ENCODE results near the gene MTTP. TPM values are rescaled to one million over a fixed set of nuclear protein-coding genes. Genes with fewer than 3 reads are reported as not detected.

Gene MTTP
- total and polyA plus RNA-seq, 4 donors: 58.4 to 193 (median 83.9) TPM

DNA sequence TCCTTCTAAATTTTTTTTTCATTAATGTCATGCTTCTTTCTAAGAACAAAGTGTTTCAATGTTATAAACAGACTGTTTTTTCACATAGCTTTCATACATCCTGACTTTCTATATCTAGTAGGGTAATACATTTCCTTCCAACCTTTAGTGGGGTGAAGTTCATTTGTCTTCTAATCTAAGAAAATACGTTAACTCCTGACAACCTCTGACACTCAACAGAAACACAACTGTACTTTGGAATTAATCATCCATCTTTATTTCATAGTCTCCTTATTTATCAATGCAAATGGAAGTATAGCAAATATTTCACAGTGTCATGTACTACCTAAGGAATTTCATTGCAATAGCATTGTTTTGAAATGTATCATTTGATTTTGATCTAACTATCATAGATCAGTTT is 2.7 kb upstream of the MTTP start:
- Histone ChIP-seq H3K4me1 (ENCODE audit: control insufficient read depth in 4 of 4, insufficient read depth in 4 of 4, low read length in 3 of 4) (peaks cover 2 to 27% (median 14%) of the 10 kb centered on the region in 4 donors), H3K4me3 (ENCODE audit: low read depth in 1 of 3, low read length in 3 of 3) (no peak overlapping the region), H3K27me3 (ENCODE audit: control insufficient read depth in 4 of 4, insufficient read depth in 4 of 4, low read length in 3 of 4) (no peaks in the 10 kb centered on the region), H3K9me3 (ENCODE audit: control insufficient read depth in 4 of 4, low read length in 3 of 4) (no peaks in the 10 kb centered on the region), H3K9ac (ENCODE audit: low read depth in 1 of 2, low read length in 2 of 2) (peak overlapping the region in 1 of 2 donors; percentile 81), H3K27ac (ENCODE audit: low read depth in 1 of 2, low read length in 2 of 2) (peak overlapping the region; percentile 77 to 91), H3K36me3 (ENCODE audit: control insufficient read depth in 4 of 4, insufficient read depth in 3 of 4, low read depth in 1 of 4, low read length in 3 of 4) (no peaks in the 10 kb centered on the region)
- 8% methylated on average over 1 of the region's 1 CpG for WGBS
- TF ChIP-seq, protein P1, sequence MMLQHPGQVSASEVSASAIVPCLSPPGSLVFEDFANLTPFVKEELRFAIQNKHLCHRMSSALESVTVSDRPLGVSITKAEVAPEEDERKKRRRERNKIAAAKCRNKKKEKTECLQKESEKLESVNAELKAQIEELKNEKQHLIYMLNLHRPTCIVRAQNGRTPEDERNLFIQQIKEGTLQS (IDR thresholded peaks at IDR 0.05): no peak
- TF ChIP-seq, protein P2, sequence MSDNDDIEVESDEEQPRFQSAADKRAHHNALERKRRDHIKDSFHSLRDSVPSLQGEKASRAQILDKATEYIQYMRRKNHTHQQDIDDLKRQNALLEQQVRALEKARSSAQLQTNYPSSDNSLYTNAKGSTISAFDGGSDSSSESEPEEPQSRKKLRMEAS (IDR thresholded peaks at IDR 0.05): no peak
- TF ChIP-seq, protein P3, sequence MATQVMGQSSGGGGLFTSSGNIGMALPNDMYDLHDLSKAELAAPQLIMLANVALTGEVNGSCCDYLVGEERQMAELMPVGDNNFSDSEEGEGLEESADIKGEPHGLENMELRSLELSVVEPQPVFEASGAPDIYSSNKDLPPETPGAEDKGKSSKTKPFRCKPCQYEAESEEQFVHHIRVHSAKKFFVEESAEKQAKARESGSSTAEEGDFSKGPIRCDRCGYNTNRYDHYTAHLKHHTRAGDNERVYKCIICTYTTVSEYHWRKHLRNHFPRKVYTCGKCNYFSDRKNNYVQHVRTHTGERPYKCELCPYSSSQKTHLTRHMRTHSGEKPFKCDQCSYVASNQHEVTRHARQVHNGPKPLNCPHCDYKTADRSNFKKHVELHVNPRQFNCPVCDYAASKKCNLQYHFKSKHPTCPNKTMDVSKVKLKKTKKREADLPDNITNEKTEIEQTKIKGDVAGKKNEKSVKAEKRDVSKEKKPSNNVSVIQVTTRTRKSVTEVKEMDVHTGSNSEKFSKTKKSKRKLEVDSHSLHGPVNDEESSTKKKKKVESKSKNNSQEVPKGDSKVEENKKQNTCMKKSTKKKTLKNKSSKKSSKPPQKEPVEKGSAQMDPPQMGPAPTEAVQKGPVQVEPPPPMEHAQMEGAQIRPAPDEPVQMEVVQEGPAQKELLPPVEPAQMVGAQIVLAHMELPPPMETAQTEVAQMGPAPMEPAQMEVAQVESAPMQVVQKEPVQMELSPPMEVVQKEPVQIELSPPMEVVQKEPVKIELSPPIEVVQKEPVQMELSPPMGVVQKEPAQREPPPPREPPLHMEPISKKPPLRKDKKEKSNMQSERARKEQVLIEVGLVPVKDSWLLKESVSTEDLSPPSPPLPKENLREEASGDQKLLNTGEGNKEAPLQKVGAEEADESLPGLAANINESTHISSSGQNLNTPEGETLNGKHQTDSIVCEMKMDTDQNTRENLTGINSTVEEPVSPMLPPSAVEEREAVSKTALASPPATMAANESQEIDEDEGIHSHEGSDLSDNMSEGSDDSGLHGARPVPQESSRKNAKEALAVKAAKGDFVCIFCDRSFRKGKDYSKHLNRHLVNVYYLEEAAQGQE (IDR thresholded peaks at IDR 0.05): no peak
- TF ChIP-seq FOXA1 (IDR thresholded peaks at IDR 0.05): no peak
- TF ChIP-seq HNF4G (IDR thresholded peaks at IDR 0.05): no peak
- no peak for TF ChIP-seq HNF4A (conservative IDR thresholded peaks at IDR 0.05)
- TF ChIP-seq YY1 (IDR thresholded peaks at IDR 0.05): no peak
- TF ChIP-seq FOXA2 (IDR thresholded peaks at IDR 0.05): no peak
- TF ChIP-seq GABPA (IDR thresholded peaks at IDR 0.05 in 1 of 2, conservative IDR thresholded peaks at IDR 0.05 in 1 of 2): no peak
- no peak for TF ChIP-seq NR2F2 (IDR thresholded peaks at IDR 0.05)
- TF ChIP-seq EGR1 (IDR thresholded peaks at IDR 0.05; ENCODE audit: low read depth in 2 of 2): no peak
- TF ChIP-seq, protein P4, sequence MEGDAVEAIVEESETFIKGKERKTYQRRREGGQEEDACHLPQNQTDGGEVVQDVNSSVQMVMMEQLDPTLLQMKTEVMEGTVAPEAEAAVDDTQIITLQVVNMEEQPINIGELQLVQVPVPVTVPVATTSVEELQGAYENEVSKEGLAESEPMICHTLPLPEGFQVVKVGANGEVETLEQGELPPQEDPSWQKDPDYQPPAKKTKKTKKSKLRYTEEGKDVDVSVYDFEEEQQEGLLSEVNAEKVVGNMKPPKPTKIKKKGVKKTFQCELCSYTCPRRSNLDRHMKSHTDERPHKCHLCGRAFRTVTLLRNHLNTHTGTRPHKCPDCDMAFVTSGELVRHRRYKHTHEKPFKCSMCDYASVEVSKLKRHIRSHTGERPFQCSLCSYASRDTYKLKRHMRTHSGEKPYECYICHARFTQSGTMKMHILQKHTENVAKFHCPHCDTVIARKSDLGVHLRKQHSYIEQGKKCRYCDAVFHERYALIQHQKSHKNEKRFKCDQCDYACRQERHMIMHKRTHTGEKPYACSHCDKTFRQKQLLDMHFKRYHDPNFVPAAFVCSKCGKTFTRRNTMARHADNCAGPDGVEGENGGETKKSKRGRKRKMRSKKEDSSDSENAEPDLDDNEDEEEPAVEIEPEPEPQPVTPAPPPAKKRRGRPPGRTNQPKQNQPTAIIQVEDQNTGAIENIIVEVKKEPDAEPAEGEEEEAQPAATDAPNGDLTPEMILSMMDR (IDR thresholded peaks at IDR 0.05; ENCODE audit: low read depth, low read length, missing input control): no peak
- TF ChIP-seq JUND (IDR thresholded peaks at IDR 0.05): no peak
- no peak for TF ChIP-seq SP1 (IDR thresholded peaks at IDR 0.05)
- TF ChIP-seq TAF1 (conservative IDR thresholded peaks at IDR 0.05): no peak
- TF ChIP-seq RXRA (IDR thresholded peaks at IDR 0.05): no peak
- TF ChIP-seq, protein P5, sequence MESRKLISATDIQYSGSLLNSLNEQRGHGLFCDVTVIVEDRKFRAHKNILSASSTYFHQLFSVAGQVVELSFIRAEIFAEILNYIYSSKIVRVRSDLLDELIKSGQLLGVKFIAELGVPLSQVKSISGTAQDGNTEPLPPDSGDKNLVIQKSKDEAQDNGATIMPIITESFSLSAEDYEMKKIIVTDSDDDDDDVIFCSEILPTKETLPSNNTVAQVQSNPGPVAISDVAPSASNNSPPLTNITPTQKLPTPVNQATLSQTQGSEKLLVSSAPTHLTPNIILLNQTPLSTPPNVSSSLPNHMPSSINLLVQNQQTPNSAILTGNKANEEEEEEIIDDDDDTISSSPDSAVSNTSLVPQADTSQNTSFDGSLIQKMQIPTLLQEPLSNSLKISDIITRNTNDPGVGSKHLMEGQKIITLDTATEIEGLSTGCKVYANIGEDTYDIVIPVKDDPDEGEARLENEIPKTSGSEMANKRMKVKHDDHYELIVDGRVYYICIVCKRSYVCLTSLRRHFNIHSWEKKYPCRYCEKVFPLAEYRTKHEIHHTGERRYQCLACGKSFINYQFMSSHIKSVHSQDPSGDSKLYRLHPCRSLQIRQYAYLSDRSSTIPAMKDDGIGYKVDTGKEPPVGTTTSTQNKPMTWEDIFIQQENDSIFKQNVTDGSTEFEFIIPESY (IDR thresholded peaks at IDR 0.05): no peak
- no peak for TF ChIP-seq RAD21 (IDR thresholded peaks at IDR 0.05)
- DNase-seq (ENCODE audit: low spot score): no peak

Measured in liver (tissue), 9 donors.